Measurements from ENCODE around the gene RGS11. TPM values are rescaled to one million over a fixed set of nuclear protein-coding genes. Genes with fewer than 3 reads are reported as not detected.
A peak's percentile ranks its signal among the peaks of the same experiment; 100 is the strongest.

RGS11 gene
- polyA plus RNA-seq, 1 donor (not counting 4 experiments of a cell fraction or from before 2014, with no cell fraction given): not detected

GRCh38 chr16:276426-277077 lies 808 bp upstream of the RGS11 start:
- H4K20me1 ChIP-seq (ENCODE audit: control insufficient read depth, extremely low read depth, insufficient read depth, low read length): no peaks in the 10 kb centered on the region
- no peaks in the 10 kb centered on the region for H3K36me3 ChIP-seq (ENCODE audit: control insufficient read depth in 2 of 2, extremely low read depth in 1 of 2, insufficient read depth in 2 of 2, low read length in 2 of 2)
- DNase-seq (ENCODE audit: low read depth, low spot score) (no peak), FAIRE-seq (no peak)
- no peak overlapping the region for H3K27ac ChIP-seq (ENCODE audit: control insufficient read depth, insufficient read depth, low read length)
- H2AFZ ChIP-seq (ENCODE audit: control insufficient read depth, low read length): no peak overlapping the region
- H3K4me3 ChIP-seq (ENCODE audit: control insufficient read depth in 2 of 3, extremely low read depth in 1 of 3, insufficient read depth in 2 of 3, low read depth in 1 of 3, low read length in 3 of 3): no peak overlapping the region
- no peak overlapping the region for H3K4me2 ChIP-seq (ENCODE audit: control insufficient read depth, extremely low read depth, insufficient read depth, low read depth, low read length)
- no peaks in the 10 kb centered on the region for H3K79me2 ChIP-seq (ENCODE audit: control insufficient read depth, insufficient read depth, low read length)
- H3K9me1 ChIP-seq (ENCODE audit: control insufficient read depth, extremely low read depth, insufficient read depth, low read length): no peaks in the 10 kb centered on the region
- H3K27me3 ChIP-seq (ENCODE audit: control insufficient read depth, extremely low read depth, insufficient read depth, low read length): peaks cover 52% of the 10 kb centered on the region
- no peak for TF ChIP-seq EZH2 (IDR thresholded peaks at IDR 0.05; ENCODE audit: low read length)
- TF ChIP-seq CTCF (optimal IDR thresholded peaks at IDR 0.05 in 1 of 3, IDR thresholded peaks at IDR 0.05 in 1 of 3, conservative IDR thresholded peaks at IDR 0.05 in 1 of 3; ENCODE audit: extremely low read depth in 1 of 3, insufficient read depth in 2 of 3, low read length in 3 of 3): no peak
- no peaks in the 10 kb centered on the region for H3K9me3 ChIP-seq (ENCODE audit: control insufficient read depth, low read depth, low read length)
- no peak overlapping the region for H3K9ac ChIP-seq (ENCODE audit: control insufficient read depth, extremely low read depth, insufficient read depth, low read length)
- no peaks in the 10 kb centered on the region for H3K4me1 ChIP-seq (ENCODE audit: control insufficient read depth, extremely low read depth, insufficient read depth, low read length)
- dilution Hi-C loops (cut with MboI; ENCODE audit: extremely low pct_ligation_motif_present, low sequenced_read_pairs): no loop called here

GRCh38 chr16:275041-275641 lies 603 bp downstream of the RGS11 start:
- FAIRE-seq: no peak
- Histone ChIP-seq H3K36me3 (ENCODE audit: control insufficient read depth in 2 of 2, extremely low read depth in 1 of 2, insufficient read depth in 2 of 2, low read length in 2 of 2) (no peaks in the 10 kb centered on the region), H3K4me1 (ENCODE audit: control insufficient read depth, extremely low read depth, insufficient read depth, low read length) (no peaks in the 10 kb centered on the region), H3K4me3 (ENCODE audit: control insufficient read depth in 2 of 3, extremely low read depth in 1 of 3, insufficient read depth in 2 of 3, low read depth in 1 of 3, low read length in 3 of 3) (no peak overlapping the region), H3K79me2 (ENCODE audit: control insufficient read depth, insufficient read depth, low read length) (no peaks in the 10 kb centered on the region), H3K27ac (ENCODE audit: control insufficient read depth, insufficient read depth, low read length) (no peak overlapping the region), H4K20me1 (ENCODE audit: control insufficient read depth, extremely low read depth, insufficient read depth, low read length) (no peaks in the 10 kb centered on the region), H3K9ac (ENCODE audit: control insufficient read depth, extremely low read depth, insufficient read depth, low read length) (no peak overlapping the region), H3K9me1 (ENCODE audit: control insufficient read depth, extremely low read depth, insufficient read depth, low read length) (no peaks in the 10 kb centered on the region), H3K4me2 (ENCODE audit: control insufficient read depth, extremely low read depth, insufficient read depth, low read depth, low read length) (peak overlapping the region; percentile 37), H3K9me3 (ENCODE audit: control insufficient read depth, low read depth, low read length) (no peaks in the 10 kb centered on the region), H2AFZ (ENCODE audit: control insufficient read depth, low read length) (no peak overlapping the region), H3K27me3 (ENCODE audit: control insufficient read depth, extremely low read depth, insufficient read depth, low read length) (peaks cover 41% of the 10 kb centered on the region)
- peak; percentile 83 for TF ChIP-seq EZH2 (IDR thresholded peaks at IDR 0.05; ENCODE audit: low read length)
- TF ChIP-seq CTCF (optimal IDR thresholded peaks at IDR 0.05 in 1 of 3, IDR thresholded peaks at IDR 0.05 in 1 of 3, conservative IDR thresholded peaks at IDR 0.05 in 1 of 3; ENCODE audit: extremely low read depth in 1 of 3, insufficient read depth in 2 of 3, low read length in 3 of 3): no peak
- dilution Hi-C loops (cut with MboI; ENCODE audit: extremely low pct_ligation_motif_present, low sequenced_read_pairs): no loop called here
- DNase-seq (ENCODE audit: low read depth, low spot score): no peak
